OCI-LY7 (cell line): ENCODE results near the gene PFKFB2. TPM values are rescaled to one million over a fixed set of nuclear protein-coding genes. Genes with fewer than 3 reads are reported as not detected.

ENCODE experiments used
- BruUV-seq: library from RNA; stranded (reverse); fragments of 400-500 nt; replicated peaks from 2 replicates; lab custom pipeline; 2021; lab: Mats Ljungman, UMichigan
- CTCF ChIA-PET: fragments of 300-600 bp; sonication (Branson Sonifier 250); formaldehyde crosslinking; loops from one replicate; lab custom pipeline; 2022; ENCODE audit warnings: antibody characterized with exemption; ENCODE audit not compliant: unreplicated experiment; lab: Charles Lee
- POLR2A ChIA-PET: fragments of 300-600 bp; sonication (Branson Sonifier 250); formaldehyde crosslinking; loops from one replicate; lab custom pipeline; 2022; ENCODE audit warnings: antibody characterized with exemption; lab: Charles Lee
- DNase-seq: peaks from one replicate; pipeline ENCODE4 v3.0.0-alpha.2; 2015; ENCODE audit warnings: low spot score
- H2AFZ ChIP-seq: fragments of 200-600 bp; sonication (generic), shearing (Covaris generic); 2 replicates; pipeline ENCODE4 v1.6.1; 2014; ENCODE audit warnings: mild to moderate bottlenecking, antibody characterized with exemption, low read length, moderate library complexity
- H3K27ac ChIP-seq: fragments of 200-600 bp; sonication (generic); 2 replicates; pipeline ENCODE4 v1.5.1; 2014; ENCODE audit warnings: mixed run types, low read depth, mild to moderate bottlenecking, moderate library complexity, low read length, inconsistent platforms; ENCODE audit not compliant: poor library complexity, severe bottlenecking
- H3K36me3 ChIP-seq: fragments of 200-600 bp; sonication (generic); 2 replicates; pipeline ENCODE4 v1.6.1; 2014; ENCODE audit warnings: mild to moderate bottlenecking, antibody characterized with exemption, low read length, moderate library complexity, mixed read lengths; ENCODE audit not compliant: insufficient read depth
- H3K4me1 ChIP-seq: fragments of 200-600 bp; sonication (generic); 2 replicates; pipeline ENCODE4 v1.5.1; 2014; ENCODE audit warnings: mild to moderate bottlenecking, low read length; ENCODE audit not compliant: insufficient read depth, poor library complexity, severe bottlenecking
- H3K4me2 ChIP-seq: fragments of 200-600 bp; sonication (generic); 2 replicates; pipeline ENCODE4 v1.6.1; 2014; ENCODE audit warnings: mild to moderate bottlenecking, low read length
- H3K4me3 ChIP-seq: fragments of 200-600 bp; sonication (generic); 2 replicates; pipeline ENCODE4 v1.5.1; 2014; ENCODE audit warnings: mild to moderate bottlenecking, low read depth, low read length; ENCODE audit not compliant: poor library complexity, severe bottlenecking
- H3K79me2 ChIP-seq: fragments of 200-600 bp; sonication (generic); 2 replicates; pipeline ENCODE4 v1.6.1; 2016; ENCODE audit warnings: low read depth, mild to moderate bottlenecking, low read length, moderate library complexity, mixed read lengths; ENCODE audit not compliant: insufficient read depth
- H3K9me2 ChIP-seq: fragments of 200-600 bp; sonication (generic); 2 replicates; pipeline ENCODE4 v1.6.1; 2016; ENCODE audit warnings: mild to moderate bottlenecking, low read length, mixed read lengths; ENCODE audit not compliant: insufficient read depth
- H3K9me3 ChIP-seq: fragments of 200-600 bp; sonication (generic); 2 replicates; pipeline ENCODE4 v1.6.1; 2014; ENCODE audit warnings: mild to moderate bottlenecking, mixed run types, low read length, mixed read lengths
- H4K20me1 ChIP-seq: fragments of 200-600 bp; sonication (generic); 2 replicates; pipeline ENCODE4 v1.6.1; 2014; ENCODE audit warnings: mild to moderate bottlenecking, antibody characterized with exemption, low read length, moderate library complexity, mixed read lengths; ENCODE audit not compliant: insufficient read depth
- CTCF ChIP-seq: fragments of 200-600 bp; sonication (generic); conservative IDR thresholded peaks from 2 replicates; pipeline ENCODE4 v1.5.1; 2014; ENCODE audit warnings: mild to moderate bottlenecking, antibody characterized with exemption, low read length, moderate library complexity, mixed read lengths
- EZH2phosphoT487 ChIP-seq: fragments of 200-600 bp; sonication (generic); IDR thresholded peaks from 2 replicates; pipeline ENCODE4 v1.6.1; 2018; ENCODE audit warnings: low read depth, borderline replicate concordance, mild to moderate bottlenecking, mixed run types, antibody characterized with exemption, low read length, moderate library complexity, mixed read lengths
- intact Hi-C: fragments of 100-400 bp; cut with micrococcal nuclease; formaldehyde crosslinking; loops from one replicate; pipeline ENCODE4 v1.10.0; 2022; ENCODE audit not compliant: unreplicated experiment
- total RNA-seq, 2 experiments: library from RNA; depleted of rRNA in 1 of 2; stranded (reverse); fragments of >200 nt in 1 of 2; shearing (Covaris generic) in 1 of 2; gene quantifications; 2 replicates each; pipeline ENCODE4 v1.2.3, GENCODE V29; 2014 to 2022

Gene PFKFB2
- total RNA-seq, 2 experiments from 2014 or later = 9.8 to 13.1 TPM

- no peak for DNase-seq
- Histone ChIP-seq H3K4me2 (no peak overlapping the region), H3K36me3 (no peaks in the 10 kb centered on the region), H4K20me1 (no peaks in the 10 kb centered on the region), H3K9me3 (no peaks in the 10 kb centered on the region), H3K79me2 (no peaks in the 10 kb centered on the region), H3K27ac (no peak overlapping the region), H3K9me2 (no peaks in the 10 kb centered on the region), H2AFZ (no peak overlapping the region), H3K4me3 (no peak overlapping the region), H3K4me1 (no peaks in the 10 kb centered on the region)
- CTCF ChIA-PET = no interaction called here
- no peak for TF ChIP-seq CTCF
- no peak for TF ChIP-seq EZH2phosphoT487
- POLR2A ChIA-PET = no interaction called here
- BruUV-seq = no TSS peak
- intact Hi-C loops = no loop called here
Measured at GRCh38 chr1:207020709-207021107, 32.4 kb upstream of the PFKFB2 start.

- ChIA-PET POLR2A (interaction anchor here (1.1 to 1.4 kb wide), 2 partner anchors 16 to 39 kb away, joined by 3 read pairs; no protein-coding TSS in a partner anchor), CTCF (no interaction called here)
- Histone ChIP-seq H3K79me2 (no peaks in the 10 kb centered on the region), H3K9me3 (no peaks in the 10 kb centered on the region), H3K27ac (no peak overlapping the region), H3K4me2 (no peak overlapping the region), H2AFZ (no peak overlapping the region), H3K36me3 (no peaks in the 10 kb centered on the region), H3K9me2 (no peaks in the 10 kb centered on the region), H4K20me1 (no peaks in the 10 kb centered on the region), H3K4me1 (no peaks in the 10 kb centered on the region), H3K4me3 (no peak overlapping the region)
- no peak for DNase-seq
- BruUV-seq = no TSS peak
- TF ChIP-seq CTCF (no peak), EZH2phosphoT487 (no peak)
- intact Hi-C loops = no loop called here
Measured at GRCh38 chr1:207021139-207021861, 31.8 kb upstream of the PFKFB2 start.

GRCh38 chr1:207021876-207022596, 31.0 kb upstream of the PFKFB2 start:
- H3K4me1 ChIP-seq = no peaks in the 10 kb centered on the region
- no peak for DNase-seq
- intact Hi-C loops = no loop called here
- no peaks in the 10 kb centered on the region for H3K9me2 ChIP-seq
- TF ChIP-seq CTCF (no peak), EZH2phosphoT487 (no peak)
- H3K9me3 ChIP-seq = no peaks in the 10 kb centered on the region
- H3K27ac ChIP-seq = no peak overlapping the region
- H3K4me2 ChIP-seq = no peak overlapping the region
- H3K79me2 ChIP-seq = no peaks in the 10 kb centered on the region
- ChIA-PET CTCF (no interaction called here), POLR2A (interaction anchor here (0.5 to 1.4 kb wide), 3 partner anchors 16 to 236 kb away, joined by 3 read pairs; no protein-coding TSS in a partner anchor)
- H2AFZ ChIP-seq = no peak overlapping the region
- no TSS peak for BruUV-seq
- H3K36me3 ChIP-seq = no peaks in the 10 kb centered on the region
- no peak overlapping the region for H3K4me3 ChIP-seq
- H4K20me1 ChIP-seq = no peaks in the 10 kb centered on the region
